Measurements from ENCODE around the gene TBC1D9.

DNA sequence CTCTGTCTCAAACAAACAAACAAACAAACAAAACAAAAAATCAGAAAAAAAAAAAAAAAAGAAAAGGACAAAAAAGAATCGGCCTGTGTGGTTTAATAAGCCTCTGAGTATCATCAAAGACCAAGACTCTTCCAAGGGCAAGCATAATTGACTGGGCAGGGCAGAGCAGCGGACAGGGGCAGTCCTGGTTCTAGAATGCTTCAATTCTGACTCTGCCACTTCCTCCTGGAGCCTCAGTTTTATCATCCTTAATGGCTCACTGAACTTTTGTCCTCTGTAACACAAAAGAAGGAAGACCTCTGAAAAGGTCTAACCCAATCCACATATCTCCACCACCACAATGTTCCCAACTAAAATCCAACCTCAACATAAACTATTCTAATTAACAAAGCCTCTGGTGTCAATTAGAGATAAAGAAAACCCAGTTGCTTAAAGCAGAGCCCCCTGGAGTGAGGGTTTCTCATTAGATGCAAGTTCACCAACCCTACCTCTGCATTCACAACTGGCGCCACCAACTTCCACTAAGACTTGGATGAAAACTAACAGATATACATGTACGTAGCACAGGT lies 51.7 kb downstream of the TBC1D9 start:
- no peak for TF ChIP-seq GATA2 (IDR thresholded peaks at IDR 0.05; ENCODE audit: low read depth, low read length)
- no peak for TF ChIP-seq GATA3 (IDR thresholded peaks at IDR 0.05; ENCODE audit: low read depth, low read length)
